ENCODE data around the gene QRICH2. TPM values are rescaled to one million over a fixed set of nuclear protein-coding genes. Genes with fewer than 3 reads are reported as not detected.

Gene QRICH2
- polyA plus RNA-seq, 1 experiment: 3.4 TPM

DNA sequence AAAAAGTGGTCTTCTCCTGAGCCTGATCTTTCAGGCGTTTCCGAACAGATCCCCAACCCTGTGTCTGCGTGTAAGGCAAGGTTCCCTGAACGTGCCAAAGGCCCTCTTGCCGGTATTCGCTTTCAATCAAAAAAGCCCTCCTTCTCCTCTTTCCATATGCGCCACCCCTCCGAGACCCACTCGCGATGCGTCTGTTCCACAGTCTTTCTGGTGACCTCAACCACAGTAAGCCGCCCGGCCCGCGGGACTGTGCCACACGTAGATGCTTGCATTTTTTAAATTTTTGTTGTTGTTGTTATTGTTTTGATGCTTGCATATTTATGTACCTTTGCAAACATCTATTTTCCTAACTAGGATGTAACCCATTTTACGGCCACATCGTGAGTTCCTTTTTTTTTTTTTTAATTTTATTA is 46.2 kb upstream of the QRICH2 start:
- Histone ChIP-seq H3K27me3 (ENCODE audit: control insufficient read depth, insufficient read depth, low read length) (no peaks in the 10 kb centered on the region), H3K36me3 (ENCODE audit: control insufficient read depth, insufficient read depth, low read length) (no peaks in the 10 kb centered on the region), H3K4me3 (ENCODE audit: low read depth, low read length) (peak overlapping the region; percentile 93)
- DNase-seq (ENCODE audit: low read depth): no peak
- ChIA-PET CTCF (interaction anchor here (1.4 to 4.4 kb wide), 5 partner anchors 11 to 44 kb away, joined by 6 to 27 read pairs (median 12); no protein-coding TSS in a partner anchor), POLR2A (interaction anchor here (0.6 kb wide), 1 partner anchor 141 kb away, joined by 23 read pairs; no protein-coding TSS in a partner anchor)
- TF ChIP-seq, protein P1, sequence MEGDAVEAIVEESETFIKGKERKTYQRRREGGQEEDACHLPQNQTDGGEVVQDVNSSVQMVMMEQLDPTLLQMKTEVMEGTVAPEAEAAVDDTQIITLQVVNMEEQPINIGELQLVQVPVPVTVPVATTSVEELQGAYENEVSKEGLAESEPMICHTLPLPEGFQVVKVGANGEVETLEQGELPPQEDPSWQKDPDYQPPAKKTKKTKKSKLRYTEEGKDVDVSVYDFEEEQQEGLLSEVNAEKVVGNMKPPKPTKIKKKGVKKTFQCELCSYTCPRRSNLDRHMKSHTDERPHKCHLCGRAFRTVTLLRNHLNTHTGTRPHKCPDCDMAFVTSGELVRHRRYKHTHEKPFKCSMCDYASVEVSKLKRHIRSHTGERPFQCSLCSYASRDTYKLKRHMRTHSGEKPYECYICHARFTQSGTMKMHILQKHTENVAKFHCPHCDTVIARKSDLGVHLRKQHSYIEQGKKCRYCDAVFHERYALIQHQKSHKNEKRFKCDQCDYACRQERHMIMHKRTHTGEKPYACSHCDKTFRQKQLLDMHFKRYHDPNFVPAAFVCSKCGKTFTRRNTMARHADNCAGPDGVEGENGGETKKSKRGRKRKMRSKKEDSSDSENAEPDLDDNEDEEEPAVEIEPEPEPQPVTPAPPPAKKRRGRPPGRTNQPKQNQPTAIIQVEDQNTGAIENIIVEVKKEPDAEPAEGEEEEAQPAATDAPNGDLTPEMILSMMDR (IDR thresholded peaks at IDR 0.05; ENCODE audit: insufficient read depth, low read depth, low read length): no peak

DNA sequence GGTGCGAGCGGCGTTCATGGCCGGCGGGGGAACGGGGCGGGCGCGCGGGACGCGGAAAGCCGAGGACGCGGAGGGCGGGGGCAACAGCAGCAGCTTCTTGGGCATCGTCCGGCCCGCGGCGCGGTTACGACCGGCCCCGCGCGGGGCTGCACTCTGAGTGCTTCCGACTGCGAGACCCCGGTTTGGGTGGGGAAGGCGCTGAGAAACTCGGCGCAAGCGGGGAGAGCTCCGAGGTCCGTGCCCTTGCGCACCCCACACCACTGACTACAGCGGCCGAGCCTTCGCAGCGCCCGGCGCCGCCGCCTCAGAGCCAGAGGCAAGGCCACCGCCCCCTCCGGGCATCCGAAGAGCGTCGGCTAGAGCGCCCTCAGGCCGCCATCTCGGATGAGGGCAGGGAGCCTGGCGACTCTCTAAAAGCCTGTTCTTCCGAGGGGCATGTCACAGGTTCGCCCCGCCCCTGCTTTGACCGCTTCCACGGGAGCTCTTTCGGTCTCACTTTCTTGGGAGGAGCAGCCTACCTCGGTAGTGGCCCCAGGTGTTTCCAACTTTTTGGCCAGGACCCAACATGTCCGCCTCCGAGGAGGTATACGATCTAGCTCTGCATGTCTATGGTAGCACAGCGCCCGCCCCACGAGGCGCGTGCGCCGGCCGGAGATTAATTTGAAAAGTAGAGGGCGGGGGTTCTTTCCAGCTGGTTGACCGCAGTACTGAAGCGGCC is 45.7 kb upstream of the QRICH2 start, which contains the start of gene PRPSAP1:
TSS of gene PRPSAP1 (minus strand) at position 318 of the 718 bp plus-strand sequence. CDS start at position 105, 213 bp downstream.
- H3K27me3 ChIP-seq (ENCODE audit: control insufficient read depth, insufficient read depth, low read length): no peaks in the 10 kb centered on the region
- ChIA-PET POLR2A (interaction anchor here (0.7 to 1.0 kb wide), 3 partner anchors 15 to 84 kb away, joined by 3 read pairs; no protein-coding TSS in a partner anchor), CTCF (interaction anchor here (0.8 to 4.4 kb wide), 6 partner anchors 12 to 44 kb away, joined by 3 to 27 read pairs (median 10); no protein-coding TSS in a partner anchor)
- TF ChIP-seq, protein P1 (IDR thresholded peaks at IDR 0.05; ENCODE audit: insufficient read depth, low read depth, low read length): peak; percentile 80
- peak within 1 kb of the TSS; percentile 93 for H3K4me3 ChIP-seq (ENCODE audit: low read depth, low read length)
- no peak for DNase-seq (ENCODE audit: low read depth)
- H3K36me3 ChIP-seq (ENCODE audit: control insufficient read depth, insufficient read depth, low read length): no peaks in the 10 kb centered on the region

- Histone ChIP-seq H3K27me3 (ENCODE audit: control insufficient read depth, insufficient read depth, low read length) (no peaks in the 10 kb centered on the region), H3K4me3 (ENCODE audit: low read depth, low read length) (peak overlapping the region; percentile 93), H3K36me3 (ENCODE audit: control insufficient read depth, insufficient read depth, low read length) (no peaks in the 10 kb centered on the region)
- POLR2A ChIA-PET: interaction anchor here (1.0 kb wide), 2 partner anchors 15 to 30 kb away, joined by 3 read pairs; no protein-coding TSS in a partner anchor
- TF ChIP-seq, protein P1 (IDR thresholded peaks at IDR 0.05; ENCODE audit: insufficient read depth, low read depth, low read length): no peak
- CTCF ChIA-PET: interaction anchor here (0.8 to 4.4 kb wide), 7 partner anchors 9 to 45 kb away, joined by 3 to 27 read pairs (median 9); no protein-coding TSS in a partner anchor
- no peak for DNase-seq (ENCODE audit: low read depth)
Observed at GRCh38 chr17:76353004-76353598, 45.0 kb upstream of the QRICH2 start.

GRCh38 chr17:76351526-76352071 is 43.5 kb upstream of the QRICH2 start:
- H3K4me3 ChIP-seq (ENCODE audit: low read depth, low read length): no peak overlapping the region
- ChIA-PET POLR2A (no interaction called here), CTCF (interaction anchor here (0.8 to 4.4 kb wide), 4 partner anchors 11 to 47 kb away, joined by 3 to 27 read pairs (median 16); no protein-coding TSS in a partner anchor)

More at GRCh38 chr17:76351526-76352071, 43.5 kb upstream of the QRICH2 start:
- TF ChIP-seq, protein P1 (IDR thresholded peaks at IDR 0.05; ENCODE audit: insufficient read depth, low read depth, low read length): no peak
- H3K27me3 ChIP-seq (ENCODE audit: control insufficient read depth, insufficient read depth, low read length): no peaks in the 10 kb centered on the region
- DNase-seq (ENCODE audit: low read depth): no peak
- no peaks in the 10 kb centered on the region for H3K36me3 ChIP-seq (ENCODE audit: control insufficient read depth, insufficient read depth, low read length)
